GM10248 (cell line): ENCODE results near the gene RABL2B.
A peak's percentile ranks its signal among the peaks of the same experiment; 100 is the strongest.

Experiments
- CTCF ChIA-PET: fragments of 300-600 bp; sonication (Branson Sonifier 250); formaldehyde crosslinking; extraction: SDS; loops from one replicate; lab custom pipeline; 2021; ENCODE audit warnings: antibody characterized with exemption; lab: Yijun Ruan, JAX
- POLR2A ChIA-PET: fragments of 350-650 bp; sonication (Branson Sonifier 250); formaldehyde crosslinking; extraction: SDS; loops from one replicate; lab custom pipeline; 2020; ENCODE audit warnings: antibody characterized with exemption; lab: Yijun Ruan, JAX
- DNase-seq: peaks from one replicate; pipeline ENCODE4 v3.0.0; 2012; ENCODE audit errors: extremely low spot score
- TF ChIP-seq, protein P1 (sequence below): IDR thresholded peaks from 2 replicates; pipeline ENCODE4 v1.5.1; 2012; ENCODE audit warnings: mild to moderate bottlenecking, low read depth; ENCODE audit errors: extremely low read depth, missing control alignments, control extremely low read depth

The RABL2B gene

DNA sequence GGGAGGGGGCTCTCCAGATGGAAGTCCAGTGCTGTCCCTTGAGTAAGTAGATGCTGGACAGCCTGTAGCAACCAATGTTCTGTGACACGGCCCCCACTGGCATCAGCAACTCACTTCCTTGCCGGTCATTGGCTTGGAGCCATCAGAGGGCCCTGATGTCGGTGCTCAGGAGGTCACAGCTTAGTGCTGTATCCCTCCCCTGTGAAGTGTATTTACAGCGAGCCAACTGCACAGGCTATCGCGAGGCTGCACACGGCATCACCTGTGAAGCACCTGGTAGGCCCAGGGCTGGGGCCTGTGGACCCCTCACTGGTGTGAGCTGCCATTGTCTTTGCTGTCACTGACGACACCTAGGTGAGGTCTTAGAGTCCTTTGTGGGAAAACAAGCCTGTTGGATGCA lies 58.8 kb downstream of the RABL2B start:
- ChIA-PET CTCF (no interaction called here), POLR2A (no interaction called here)
- DNase-seq = no peak
- TF ChIP-seq, protein P1, sequence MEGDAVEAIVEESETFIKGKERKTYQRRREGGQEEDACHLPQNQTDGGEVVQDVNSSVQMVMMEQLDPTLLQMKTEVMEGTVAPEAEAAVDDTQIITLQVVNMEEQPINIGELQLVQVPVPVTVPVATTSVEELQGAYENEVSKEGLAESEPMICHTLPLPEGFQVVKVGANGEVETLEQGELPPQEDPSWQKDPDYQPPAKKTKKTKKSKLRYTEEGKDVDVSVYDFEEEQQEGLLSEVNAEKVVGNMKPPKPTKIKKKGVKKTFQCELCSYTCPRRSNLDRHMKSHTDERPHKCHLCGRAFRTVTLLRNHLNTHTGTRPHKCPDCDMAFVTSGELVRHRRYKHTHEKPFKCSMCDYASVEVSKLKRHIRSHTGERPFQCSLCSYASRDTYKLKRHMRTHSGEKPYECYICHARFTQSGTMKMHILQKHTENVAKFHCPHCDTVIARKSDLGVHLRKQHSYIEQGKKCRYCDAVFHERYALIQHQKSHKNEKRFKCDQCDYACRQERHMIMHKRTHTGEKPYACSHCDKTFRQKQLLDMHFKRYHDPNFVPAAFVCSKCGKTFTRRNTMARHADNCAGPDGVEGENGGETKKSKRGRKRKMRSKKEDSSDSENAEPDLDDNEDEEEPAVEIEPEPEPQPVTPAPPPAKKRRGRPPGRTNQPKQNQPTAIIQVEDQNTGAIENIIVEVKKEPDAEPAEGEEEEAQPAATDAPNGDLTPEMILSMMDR = no peak

- ChIA-PET POLR2A (no interaction called here), CTCF (no interaction called here)
- TF ChIP-seq, protein P1 = no peak
- DNase-seq = peak; percentile 62
Measured at GRCh38 chr22:50723991-50724390, 59.4 kb downstream of the RABL2B start.

DNA sequence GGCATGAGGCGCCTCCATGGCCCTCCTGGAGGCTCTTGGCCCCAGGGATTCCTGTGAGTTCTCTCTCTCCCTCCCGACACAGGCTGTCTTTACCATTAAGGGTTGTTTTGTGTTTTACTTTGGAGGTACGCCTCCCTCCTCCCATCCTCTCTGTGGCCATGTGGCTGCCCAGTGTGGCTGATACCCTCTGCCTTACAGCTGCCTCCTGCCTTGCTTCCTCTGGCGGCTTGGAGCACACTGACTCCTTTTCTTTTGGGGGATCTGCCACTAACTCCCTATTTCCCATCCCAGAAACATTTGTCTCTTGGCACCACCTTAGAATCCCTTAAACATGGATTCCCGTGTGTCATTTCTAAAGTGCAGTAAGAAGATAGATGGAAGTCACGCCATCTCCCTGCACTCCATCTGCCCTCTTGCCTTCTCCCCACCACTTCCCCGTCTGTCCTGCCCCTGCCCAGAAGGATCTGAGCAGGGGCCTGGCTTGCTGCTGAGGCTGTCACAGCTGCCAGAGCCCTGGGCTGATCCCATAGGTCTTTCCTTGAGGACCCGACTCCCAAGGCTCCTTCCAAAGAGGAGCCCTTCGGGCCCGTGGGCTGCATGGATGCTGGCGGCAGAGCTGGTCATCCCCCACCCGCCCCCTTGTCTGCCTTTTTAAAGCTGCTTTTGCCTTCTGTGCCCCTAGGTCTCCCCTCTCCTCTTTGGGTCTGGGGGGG lies 60.6 kb downstream of the RABL2B start:
- ChIA-PET POLR2A (no interaction called here), CTCF (interaction anchor here (1.3 kb wide), 1 partner anchor 10 kb away, joined by 4 read pairs; no protein-coding TSS in a partner anchor)
- no peak for DNase-seq
- TF ChIP-seq, protein P1 = no peak

- ChIA-PET POLR2A (no interaction called here), CTCF (interaction anchor here (1.3 kb wide), 1 partner anchor 11 kb away, joined by 4 read pairs; no protein-coding TSS in a partner anchor)
- DNase-seq = no peak
- TF ChIP-seq, protein P1 = no peak
Measured at GRCh38 chr22:50722048-50722701, 61.3 kb downstream of the RABL2B start.

DNA sequence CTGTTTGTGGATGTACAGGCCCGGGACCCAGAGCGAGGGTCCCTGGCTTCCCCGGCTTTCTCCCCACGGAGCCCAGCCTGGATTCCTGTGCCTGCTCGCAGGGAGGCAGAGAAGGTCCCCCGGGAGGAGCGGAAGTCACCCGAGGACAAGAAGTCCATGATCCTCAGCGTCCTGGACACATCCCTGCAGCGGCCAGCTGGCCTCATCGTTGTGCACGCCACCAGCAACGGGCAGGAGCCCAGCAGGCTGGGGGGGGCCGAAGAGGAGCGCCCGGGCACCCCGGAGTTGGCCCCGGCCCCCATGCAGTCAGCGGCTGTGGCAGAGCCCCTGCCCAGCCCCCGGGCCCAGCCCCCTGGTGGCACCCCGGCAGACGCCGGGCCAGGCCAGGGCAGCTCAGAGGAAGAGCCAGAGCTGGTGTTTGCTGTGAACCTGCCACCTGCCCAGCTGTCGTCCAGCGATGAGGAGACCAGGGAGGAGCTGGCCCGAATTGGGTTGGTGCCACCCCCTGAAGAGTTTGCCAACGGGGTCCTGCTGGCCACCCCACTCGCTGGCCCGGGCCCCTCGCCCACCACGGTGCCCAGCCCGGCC lies 62.1 kb downstream of the RABL2B start:
- TF ChIP-seq, protein P1 = no peak
- DNase-seq = no peak
- POLR2A ChIA-PET = no interaction called here
- CTCF ChIA-PET = no interaction called here

- DNase-seq = no peak
- ChIA-PET CTCF (no interaction called here), POLR2A (no interaction called here)
- TF ChIP-seq, protein P1 = no peak
Measured at GRCh38 chr22:50720301-50721256, 62.9 kb downstream of the RABL2B start.
